DND-41 (cell line): Measurements from ENCODE around the gene FAM217B.

Source experiments
- CTCF ChIP-seq: IDR thresholded peaks from 2 replicates; pipeline ENCODE4 v1.5.1; 2012; ENCODE audit warnings: borderline replicate concordance, low read length, moderate library complexity, mild to moderate bottlenecking; ENCODE audit not compliant: poor library complexity, severe bottlenecking; ENCODE audit errors: extremely low read depth
- EZH2 ChIP-seq: IDR thresholded peaks from 3 replicates; pipeline ENCODE4 v1.6.1; 2012; ENCODE audit warnings: borderline replicate concordance, low read depth, mild to moderate bottlenecking, moderate library complexity, low read length, inconsistent platforms; ENCODE audit not compliant: severe bottlenecking

GRCh38 chr20:59993736-59994430, 53.7 kb downstream of the FAM217B start:
- TF ChIP-seq CTCF (no peak), EZH2 (no peak)
